PC-3 (cell line): ENCODE measurements around the gene SMC6. TPM values are rescaled to one million over a fixed set of nuclear protein-coding genes. Genes with fewer than 3 reads are reported as not detected.

Experiments
- ATAC-seq: fragments of 200-7000 bp; cut with Tn5 transposase; 2 replicates; pipeline ENCODE4 v1.9.1; 2020; ENCODE audit warnings: mild to moderate bottlenecking, moderate library complexity
- BruUV-seq: library from RNA; stranded (reverse); fragments of 400-500 nt; replicated peaks from 2 replicates; lab custom pipeline; 2021; lab: Mats Ljungman, UMichigan
- CTCF ChIA-PET: fragments of 300-600 bp; sonication (Branson Sonifier 250); formaldehyde crosslinking; loops from one replicate; lab custom pipeline; 2022; ENCODE audit warnings: antibody characterized with exemption; lab: Charles Lee
- POLR2A ChIA-PET: fragments of 300-600 bp; sonication (Branson Sonifier 250); formaldehyde crosslinking; loops from one replicate; lab custom pipeline; 2022; ENCODE audit warnings: antibody characterized with exemption; ENCODE audit not compliant: unreplicated experiment; lab: Charles Lee
- DNase-seq: peaks from one replicate; pipeline ENCODE4 v3.0.0-alpha.2; 2015
- H2AFZ ChIP-seq: fragments of 300-600 bp; sonication (generic); 2 replicates; pipeline ENCODE4 v1.6.0; 2016; ENCODE audit warnings: antibody characterized with exemption, low read length
- H3F3A ChIP-seq: fragments of 300-600 bp; sonication (generic); one replicate; pipeline ENCODE4 v1.6.0; 2017; ENCODE audit warnings: antibody characterized with exemption, low read length, control low read depth, mild to moderate bottlenecking; ENCODE audit not compliant: unreplicated experiment
- H3K27ac ChIP-seq: fragments of 300-600 bp; sonication (generic); 2 replicates; pipeline ENCODE4 v1.5.1; 2016; ENCODE audit warnings: mild to moderate bottlenecking, low read length
- H3K27me3 ChIP-seq: fragments of 300-600 bp; sonication (generic); 2 replicates; pipeline ENCODE4 v1.6.1; 2016; ENCODE audit warnings: low read length, mixed read lengths
- H3K36me3 ChIP-seq: fragments of 300-600 bp; sonication (generic); 2 replicates; pipeline ENCODE4 v1.6.1; 2016; ENCODE audit warnings: low read depth, mixed run types, low read length, mixed read lengths
- H3K4me1 ChIP-seq: fragments of 300-600 bp; sonication (generic); 2 replicates; pipeline ENCODE4 v1.5.1; 2016; ENCODE audit warnings: low read length; ENCODE audit not compliant: insufficient read depth
- H3K4me2 ChIP-seq: fragments of 300-600 bp; sonication (generic); 2 replicates; pipeline ENCODE4 v1.6.0; 2016; ENCODE audit warnings: low read length
- H3K4me3 ChIP-seq: fragments of 300-600 bp; sonication (generic); 2 replicates; pipeline ENCODE4 v1.5.1; 2016; ENCODE audit warnings: mild to moderate bottlenecking, low read length, mixed read lengths
- H3K79me2 ChIP-seq: fragments of 300-600 bp; sonication (generic); 2 replicates; pipeline ENCODE4 v1.6.1; 2017; ENCODE audit warnings: low read length, mixed read lengths
- H3K9ac ChIP-seq: fragments of 300-600 bp; sonication (generic); 2 replicates; pipeline ENCODE4 v1.6.0; 2016; ENCODE audit warnings: mild to moderate bottlenecking, low read length
- H3K9me2 ChIP-seq: fragments of 300-600 bp; sonication (generic); replicated peaks from 2 replicates; pipeline ENCODE4 v1.6.1; 2016; ENCODE audit warnings: mixed run types, low read length, mixed read lengths
- H3K9me3 ChIP-seq: fragments of 300-600 bp; sonication (generic); 2 replicates; pipeline ENCODE4 v1.6.1; 2016; ENCODE audit warnings: low read length, mixed read lengths
- H4K20me1 ChIP-seq: fragments of 300-600 bp; sonication (generic); 2 replicates; pipeline ENCODE4 v1.6.1; 2016; ENCODE audit warnings: low read length, mixed read lengths
- CTCF ChIP-seq: fragments of 300-600 bp; sonication (generic); conservative IDR thresholded peaks from 2 replicates; pipeline ENCODE4 v1.5.1; 2017; ENCODE audit warnings: antibody characterized with exemption, low read depth, mild to moderate bottlenecking, low read length
- EZH2 ChIP-seq: fragments of 300-600 bp; sonication (generic); IDR thresholded peaks from one replicate; pipeline ENCODE4 v1.6.1; 2017; ENCODE audit warnings: antibody characterized with exemption, mild to moderate bottlenecking, low read length; ENCODE audit not compliant: unreplicated experiment
- EZH2phosphoT487 ChIP-seq: fragments of 300-600 bp; sonication (generic); IDR thresholded peaks from 2 replicates; pipeline ENCODE4 v1.6.1; 2018; ENCODE audit warnings: mild to moderate bottlenecking, antibody characterized with exemption, low read length, borderline replicate concordance
- intact Hi-C: fragments of 100-400 bp; cut with micrococcal nuclease; formaldehyde crosslinking; loops from 2 replicates; pipeline ENCODE4 v1.9.0; 2023
- total RNA-seq: library from RNA; depleted of rRNA; stranded (reverse); fragments of >200 nt; gene quantifications from 2 replicates; pipeline ENCODE4 v1.2.3, GENCODE V29; 2014

The SMC6 gene
- total RNA-seq, 1 experiment from 2014 or later = 15.6 TPM

GRCh38 chr2:17781482-17781881 lies 27.9 kb upstream of the SMC6 start:
- Histone ChIP-seq H2AFZ (no peak overlapping the region), H3F3A (no peaks in the 10 kb centered on the region), H3K9me3 (no peaks in the 10 kb centered on the region), H3K9me2 (no peaks in the 10 kb centered on the region), H3K4me3 (no peak overlapping the region), H3K27ac (no peak overlapping the region), H3K27me3 (no peaks in the 10 kb centered on the region), H3K9ac (no peak overlapping the region), H3K79me2 (no peaks in the 10 kb centered on the region), H3K36me3 (peaks cover 39% of the 10 kb centered on the region), H4K20me1 (no peaks in the 10 kb centered on the region), H3K4me1 (no peaks in the 10 kb centered on the region), H3K4me2 (no peak overlapping the region)
- ATAC-seq (no peak), DNase-seq (no peak)
- CTCF ChIA-PET = no interaction called here
- BruUV-seq = no TSS peak
- intact Hi-C loops = no loop called here
- POLR2A ChIA-PET = no interaction called here
- no peak for TF ChIP-seq CTCF
- no peak for TF ChIP-seq EZH2phosphoT487
- TF ChIP-seq EZH2 = no peak

DNA sequence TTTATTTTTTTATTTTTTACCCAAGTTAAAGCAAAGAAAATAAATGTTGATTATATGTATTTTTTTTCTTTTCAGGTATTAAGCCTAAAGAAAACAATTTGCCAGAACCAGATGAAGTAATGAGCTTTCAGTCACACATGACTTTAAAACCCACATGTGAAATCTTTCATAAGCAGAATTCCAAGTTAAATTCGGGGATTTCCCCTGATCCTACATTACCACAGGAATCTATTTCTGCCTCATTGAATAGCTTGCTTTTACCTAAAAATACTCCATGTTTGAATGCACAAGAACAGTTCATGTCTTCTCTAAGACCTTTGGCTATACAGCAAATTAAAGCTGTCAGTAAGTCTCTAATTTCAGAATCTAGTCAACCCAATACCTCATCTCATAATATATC lies 26.9 kb upstream of the SMC6 start:
- Histone ChIP-seq H3K4me2 (no peak overlapping the region), H3F3A (no peaks in the 10 kb centered on the region), H3K4me3 (no peak overlapping the region), H3K27me3 (no peaks in the 10 kb centered on the region), H2AFZ (no peak overlapping the region), H3K4me1 (no peaks in the 10 kb centered on the region), H3K27ac (no peak overlapping the region), H3K9me2 (no peaks in the 10 kb centered on the region), H4K20me1 (no peaks in the 10 kb centered on the region), H3K9ac (no peak overlapping the region), H3K79me2 (no peaks in the 10 kb centered on the region), H3K9me3 (no peaks in the 10 kb centered on the region), H3K36me3 (peaks cover 44% of the 10 kb centered on the region)
- intact Hi-C loops = no loop called here
- no TSS peak for BruUV-seq
- no peak for ATAC-seq
- no peak for TF ChIP-seq CTCF
- no peak for TF ChIP-seq EZH2
- TF ChIP-seq EZH2phosphoT487 = no peak
- ChIA-PET CTCF (no interaction called here), POLR2A (interaction anchor here (0.7 kb wide), 1 partner anchor 10 kb away, joined by 9 read pairs; no protein-coding TSS in a partner anchor)
- DNase-seq = no peak

- H3K27me3 ChIP-seq = no peaks in the 10 kb centered on the region
- ATAC-seq = no peak
- TF ChIP-seq EZH2 (no peak), CTCF (no peak), EZH2phosphoT487 (no peak)
- ChIA-PET CTCF (no interaction called here), POLR2A (no interaction called here)
- no peaks in the 10 kb centered on the region for H4K20me1 ChIP-seq
- H3K4me1 ChIP-seq = no peaks in the 10 kb centered on the region
- no peak overlapping the region for H2AFZ ChIP-seq
- H3K9me3 ChIP-seq = no peaks in the 10 kb centered on the region
- no TSS peak for BruUV-seq
- no peak overlapping the region for H3K9ac ChIP-seq
- no peak overlapping the region for H3K4me3 ChIP-seq
- no peak overlapping the region for H3K27ac ChIP-seq
- DNase-seq = no peak
- peaks cover 41% of the 10 kb centered on the region for H3K36me3 ChIP-seq
- H3K79me2 ChIP-seq = no peaks in the 10 kb centered on the region
- no peaks in the 10 kb centered on the region for H3K9me2 ChIP-seq
- H3K4me2 ChIP-seq = no peak overlapping the region
- no peaks in the 10 kb centered on the region for H3F3A ChIP-seq
- intact Hi-C loops = no loop called here
Measured at GRCh38 chr2:17772532-17772931, 18.9 kb upstream of the SMC6 start.
